HG03045 (cell line): ENCODE data around the gene MCM3AP.
"Not testable (repeated sequence)": the region's sequence is repeated elsewhere in the genome, so short reads cannot be mapped to it uniquely, and the experiment has no call there.

Source experiments
- ATAC-seq: cut with Tn5 transposase; IDR thresholded peaks from one replicate; pipeline ENCODE4 v1.9.1; 2021; ENCODE audit warnings: mild to moderate bottlenecking, moderate library complexity; ENCODE audit not compliant: unreplicated experiment

MCM3AP gene

DNA sequence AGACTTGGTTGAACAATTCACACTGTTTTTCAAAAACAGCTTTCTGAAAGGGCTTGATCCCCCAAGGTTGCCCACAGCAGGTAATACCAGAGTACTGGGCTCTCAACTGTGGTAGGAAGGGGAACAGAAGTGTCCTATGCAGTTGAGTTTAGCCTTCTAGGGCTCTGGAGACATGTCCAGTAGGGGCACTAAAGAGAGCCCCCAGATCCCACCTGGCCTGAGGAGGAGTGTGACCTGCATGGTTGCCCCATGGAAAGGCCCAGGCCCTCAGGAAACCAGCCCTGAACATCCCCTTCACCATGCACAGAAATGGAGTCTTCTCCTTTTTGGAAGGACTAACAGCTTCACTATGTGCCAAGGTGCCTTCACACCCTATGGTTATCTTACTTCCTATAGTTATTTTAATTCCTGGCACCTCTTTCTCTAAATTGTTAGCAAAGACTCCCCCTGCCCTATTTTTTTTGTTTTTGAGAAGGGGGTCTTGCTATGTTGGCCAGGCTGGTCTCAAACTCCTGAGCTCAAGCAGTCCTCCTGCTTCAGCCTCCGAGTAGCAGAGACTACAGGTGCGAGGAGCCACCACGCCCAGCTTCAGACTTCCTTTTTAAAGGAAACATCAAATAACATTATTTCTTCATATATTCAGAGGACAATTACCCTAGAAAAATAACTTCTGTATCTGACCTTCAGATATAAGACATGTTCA lies 40.0 kb downstream of the MCM3AP start:
- ATAC-seq: no peak

DNA sequence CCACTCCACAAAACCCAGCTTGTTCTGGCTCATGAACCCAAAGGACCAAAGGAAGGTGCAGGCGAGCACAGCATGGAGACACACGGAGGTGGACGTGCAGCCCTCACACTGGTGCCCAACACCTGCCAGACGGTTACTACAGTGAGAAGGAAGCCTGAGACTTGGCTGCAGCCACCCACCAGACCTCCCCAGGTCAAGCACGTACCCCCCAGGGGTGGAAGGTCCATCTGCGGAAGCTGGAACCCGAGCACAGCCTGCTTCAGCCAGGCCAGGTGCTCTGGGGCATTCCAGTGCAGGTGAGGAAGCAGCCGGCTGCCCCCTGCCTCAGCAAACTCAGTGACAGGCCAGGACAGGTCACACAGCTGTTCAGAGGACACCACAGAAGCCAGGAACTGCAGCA lies 40.8 kb downstream of the MCM3AP start:
- no peak for ATAC-seq

DNA sequence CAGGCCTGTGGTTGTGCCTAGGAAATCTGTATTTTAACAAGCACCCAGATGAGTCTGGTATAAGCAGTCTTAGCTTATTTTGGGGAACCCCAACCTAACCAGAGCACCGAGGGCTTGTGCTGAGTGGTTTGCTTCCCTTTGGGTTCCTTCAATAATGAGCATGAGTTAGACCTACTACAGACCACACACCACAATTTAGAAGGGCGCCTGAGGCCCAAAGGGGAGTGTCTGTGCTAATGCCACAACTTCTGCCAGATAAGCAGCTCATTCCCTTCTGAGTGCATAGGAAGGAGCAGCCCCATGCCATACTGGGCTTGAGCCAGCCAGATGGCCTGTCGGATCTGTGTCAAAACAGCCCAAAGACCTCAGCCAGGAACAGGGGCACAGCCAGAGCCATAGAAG lies 41.5 kb downstream of the MCM3AP start:
- no peak for ATAC-seq

DNA sequence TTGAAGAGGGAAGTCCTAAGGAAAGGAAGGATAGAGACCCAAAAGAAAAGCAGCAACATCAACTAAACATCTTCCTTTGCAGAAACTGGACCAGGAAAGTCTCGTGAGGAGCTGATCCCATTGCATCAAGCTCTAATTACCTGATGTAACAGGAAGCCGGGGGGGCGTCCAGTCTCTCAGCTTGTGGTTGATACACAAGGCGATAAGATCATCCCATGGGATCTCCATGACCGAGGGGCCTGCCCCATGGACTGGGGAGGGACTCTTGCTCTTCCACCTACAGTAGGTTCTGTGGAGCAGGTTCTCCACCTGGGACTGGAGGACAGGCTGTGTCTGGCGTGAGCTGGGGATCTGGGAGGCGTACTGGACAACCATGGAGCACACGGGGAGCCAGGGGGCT lies 42.1 kb downstream of the MCM3AP start:
- no peak for ATAC-seq

DNA sequence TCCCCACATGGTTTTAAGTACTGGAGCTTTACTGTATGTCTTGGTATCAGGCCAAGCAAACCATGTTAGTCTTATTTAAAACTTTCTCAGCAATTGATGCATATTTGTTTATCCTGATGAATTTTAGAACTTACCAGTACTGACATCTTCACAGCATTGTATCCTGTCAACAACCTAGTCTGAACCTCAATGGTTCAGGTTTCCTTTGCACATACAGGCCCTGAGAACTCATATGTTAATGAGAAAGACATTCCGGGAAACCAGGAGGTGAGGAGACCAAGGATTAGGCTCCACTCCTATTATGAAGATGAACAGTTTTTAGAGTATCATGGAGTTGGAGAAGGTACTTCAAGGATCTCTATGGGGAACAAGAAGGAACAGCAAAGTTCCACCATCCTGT lies 43.8 kb downstream of the MCM3AP start:
- not testable (repeated sequence) for ATAC-seq

DNA sequence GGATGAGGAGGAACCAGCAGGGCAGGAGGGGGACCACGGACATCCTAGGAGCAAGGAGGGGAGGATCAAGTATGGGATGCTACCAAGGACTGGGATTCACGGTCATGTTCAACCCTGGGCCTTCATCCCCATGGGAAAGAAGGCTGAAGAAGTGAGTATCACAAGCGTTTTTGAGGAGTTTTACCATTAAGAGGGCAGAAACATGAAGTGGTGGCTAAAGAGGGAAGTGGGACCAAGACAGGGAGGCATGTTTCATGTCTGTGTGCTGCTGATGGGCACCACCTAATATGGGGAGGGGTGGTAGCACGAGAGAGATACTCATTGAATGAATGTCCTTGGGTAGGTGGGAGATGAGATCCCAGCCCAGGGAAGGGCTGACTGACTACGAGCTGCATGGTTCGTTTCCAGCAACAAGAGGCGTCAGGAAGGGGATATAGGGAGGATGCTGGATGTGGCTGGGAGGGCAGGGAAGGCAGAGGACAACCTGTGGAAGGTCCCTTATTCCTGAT lies 45.5 kb downstream of the MCM3AP start:
- ATAC-seq: no peak

DNA sequence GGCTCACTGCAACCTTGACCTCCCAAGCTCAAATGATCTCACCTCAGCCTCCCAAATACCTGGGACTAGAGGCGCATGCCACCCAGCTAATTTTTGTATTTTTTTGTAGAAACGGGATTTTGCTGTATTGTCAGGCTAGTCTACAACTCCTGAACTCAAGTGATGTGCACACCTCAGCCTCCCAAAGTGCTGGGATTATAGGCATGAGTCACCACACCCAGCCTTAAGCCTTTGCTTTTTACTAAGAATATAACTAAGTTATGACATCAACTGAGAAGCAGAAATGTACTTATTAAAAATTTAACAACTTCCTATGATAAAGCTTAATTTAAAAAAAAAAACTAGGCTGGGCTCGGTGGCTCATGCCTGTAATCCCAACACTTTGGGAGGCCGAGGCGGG lies 47.9 kb downstream of the MCM3AP start:
- ATAC-seq: no peak

DNA sequence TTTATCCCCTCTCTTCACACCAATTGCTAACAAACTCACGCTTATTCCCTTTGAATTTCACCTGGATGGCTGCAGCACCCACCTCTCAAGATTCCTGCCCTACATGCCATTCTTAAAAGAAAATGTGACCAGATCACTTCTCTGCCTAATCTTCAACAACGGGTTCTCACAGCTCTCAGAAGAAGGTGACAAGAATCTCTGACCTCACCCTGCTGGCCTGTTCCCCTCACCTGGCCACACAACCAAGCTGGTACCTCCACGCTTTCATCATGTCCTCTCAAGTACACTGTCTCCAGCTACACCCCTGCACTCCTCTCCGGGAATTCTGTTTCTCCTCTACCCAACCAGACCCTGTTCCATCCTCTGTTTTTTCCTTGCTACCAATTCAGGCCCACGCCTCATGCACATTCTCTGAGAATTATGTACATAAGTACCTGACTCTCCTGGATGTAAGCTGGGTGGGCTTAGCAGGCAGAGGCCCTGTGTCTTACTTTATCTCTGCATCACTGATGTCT lies 50.9 kb downstream of the MCM3AP start:
- no peak for ATAC-seq

DNA sequence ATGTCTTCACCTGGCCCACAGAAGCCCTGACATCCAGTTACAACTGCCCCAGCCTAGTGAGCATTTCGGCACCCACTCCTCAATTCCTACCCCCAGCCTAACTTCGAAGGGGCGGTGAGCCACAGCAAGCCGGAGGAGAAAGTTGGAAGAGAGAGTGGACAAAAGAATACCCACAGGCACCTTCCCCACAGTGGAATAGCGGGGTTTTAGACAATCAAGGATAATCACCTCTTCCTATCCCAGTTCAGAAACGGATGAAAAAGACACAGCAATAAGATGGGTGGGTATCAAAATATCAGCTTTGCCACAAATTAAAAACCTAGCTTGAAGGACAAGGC lies 55.5 kb downstream of the MCM3AP start:
- no peak for ATAC-seq

DNA sequence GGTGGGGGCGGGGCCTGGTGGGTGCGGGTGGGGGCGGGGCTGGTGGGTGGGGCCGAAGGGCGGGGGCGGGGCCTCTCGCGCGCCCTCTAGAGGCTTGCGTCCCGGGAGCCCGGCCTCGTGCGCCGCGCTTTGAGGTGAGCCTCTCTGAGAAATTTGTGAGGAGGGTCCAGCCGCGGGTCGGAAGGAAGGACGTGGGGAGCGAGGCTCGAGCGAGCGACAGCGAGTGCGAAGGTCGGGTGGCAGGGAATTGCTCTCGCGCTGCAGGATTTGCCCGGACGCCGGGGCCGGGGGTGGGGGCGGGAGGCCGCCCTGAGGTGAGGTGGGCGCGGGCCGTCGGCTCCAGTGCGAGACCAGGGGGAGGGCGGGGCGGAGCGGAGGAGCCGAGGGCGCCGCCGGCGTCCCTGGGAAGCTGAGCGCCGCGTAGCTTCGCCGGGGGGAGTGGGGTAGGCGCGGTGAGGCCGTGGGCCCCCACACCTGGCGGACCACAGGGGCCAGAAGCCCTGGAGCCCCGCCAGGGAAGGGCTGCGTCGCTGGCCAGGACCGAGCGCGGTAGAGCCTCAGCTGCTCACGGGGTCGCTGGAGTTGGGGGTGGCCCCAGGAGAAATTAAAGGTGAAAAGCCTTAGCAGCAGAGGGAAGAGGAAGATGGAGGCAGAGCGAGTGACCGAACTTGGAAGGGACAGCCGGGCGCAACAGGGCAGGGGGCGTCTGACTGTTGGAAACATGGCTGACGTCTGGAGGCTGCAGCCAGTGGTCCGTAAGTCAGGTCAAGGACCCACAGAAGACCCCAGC lies 56.1 kb downstream of the MCM3AP start:
- ATAC-seq: peak; percentile 14

DNA sequence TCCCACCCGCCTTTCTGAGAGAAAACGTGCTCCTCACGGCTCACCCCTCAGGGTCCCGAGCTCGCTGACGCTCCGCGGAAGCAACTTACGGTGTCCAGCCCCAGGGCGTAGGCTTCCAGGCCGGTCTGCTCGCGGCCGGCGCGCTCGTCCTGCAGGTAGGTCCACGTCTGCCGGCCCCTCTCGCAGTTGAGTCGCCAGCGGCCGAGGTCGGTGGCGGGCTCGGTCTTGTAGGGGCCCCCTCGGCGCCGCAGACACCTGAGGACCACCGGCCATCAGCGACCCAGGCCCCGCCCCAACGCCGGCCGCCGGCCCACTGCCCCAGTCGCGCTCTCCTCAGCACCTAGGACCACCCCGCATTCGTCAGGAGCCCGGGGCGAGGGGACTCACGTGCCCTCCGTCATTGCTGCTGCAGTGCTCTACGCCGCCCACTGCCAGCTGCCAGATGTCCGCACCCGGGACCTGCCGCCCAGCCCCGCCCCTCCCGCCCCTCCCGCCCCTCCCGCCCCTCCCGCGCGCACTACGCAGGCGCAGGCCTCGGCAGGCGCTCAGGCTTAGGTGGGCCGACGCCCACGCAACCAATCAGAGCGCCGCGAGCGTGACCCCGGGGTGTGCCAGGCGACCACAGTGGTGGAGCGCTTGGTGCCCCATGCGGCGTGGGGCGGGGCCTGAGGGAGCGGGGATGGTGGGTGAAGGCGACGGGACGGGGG lies 56.9 kb downstream of the MCM3AP start, which contains the start of gene LSS:
Gene LSS (minus strand): TSS at position 430 of the 707 bp plus-strand sequence. CDS start 29 bp downstream, at position 401.
- ATAC-seq: peak; percentile 89

DNA sequence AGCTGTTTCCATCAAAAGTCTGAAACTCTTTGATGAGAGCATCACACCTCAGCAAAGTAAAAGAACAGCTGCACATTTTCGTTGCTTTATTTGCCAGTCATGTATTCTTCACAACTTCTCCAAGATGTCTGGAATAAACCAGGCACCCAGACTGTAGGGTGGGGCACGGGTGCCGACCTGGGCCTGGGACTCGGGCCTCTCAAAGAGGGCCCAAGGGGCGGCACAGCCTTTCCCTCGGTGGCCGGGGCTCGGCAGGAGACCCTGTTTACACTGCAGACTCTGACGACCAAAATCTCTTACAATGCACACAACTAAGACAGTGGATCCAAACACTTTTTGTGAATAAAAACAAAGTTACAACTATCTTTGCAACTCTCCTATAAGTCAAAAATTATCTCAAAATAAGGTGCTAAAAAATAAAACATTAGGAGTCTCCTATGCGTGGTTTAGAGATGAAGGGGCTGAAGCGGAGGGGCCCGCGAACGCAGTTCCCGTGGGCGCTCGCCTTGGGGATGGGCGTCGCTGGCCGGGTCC lies 57.5 kb downstream of the MCM3AP start:
- ATAC-seq: no peak

DNA sequence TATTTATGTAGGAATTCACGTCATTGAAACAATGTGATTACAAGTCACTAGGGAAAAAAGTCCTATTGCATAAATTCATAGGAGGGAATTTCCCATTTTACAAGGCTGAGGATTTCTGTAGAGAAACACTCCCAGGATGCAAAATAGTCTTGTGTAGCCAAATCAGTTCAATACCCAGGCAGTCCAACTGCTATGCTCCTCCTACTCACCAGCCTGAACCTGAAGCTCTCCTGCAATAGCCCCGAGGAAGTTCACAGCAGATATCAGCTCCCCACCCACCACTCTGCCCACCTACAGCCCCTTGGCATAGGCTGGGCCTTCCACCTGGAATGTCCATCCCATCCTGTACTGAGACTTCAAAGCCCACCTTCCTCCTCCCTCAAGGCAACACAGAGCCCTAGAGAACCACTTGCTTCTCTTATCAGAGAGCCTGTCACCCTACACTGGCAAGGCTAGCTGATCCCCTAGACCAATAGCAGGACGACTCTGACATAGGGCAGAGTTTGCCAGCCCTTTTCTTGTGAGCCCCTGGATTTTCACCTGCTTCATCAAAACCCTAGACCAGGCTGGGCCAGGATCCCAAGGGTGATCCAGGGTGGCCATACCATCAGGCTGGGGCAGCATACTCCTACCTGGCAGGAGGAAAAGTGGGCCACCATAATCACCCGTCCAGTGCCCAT lies 58.4 kb downstream of the MCM3AP start:
- ATAC-seq: no peak

DNA sequence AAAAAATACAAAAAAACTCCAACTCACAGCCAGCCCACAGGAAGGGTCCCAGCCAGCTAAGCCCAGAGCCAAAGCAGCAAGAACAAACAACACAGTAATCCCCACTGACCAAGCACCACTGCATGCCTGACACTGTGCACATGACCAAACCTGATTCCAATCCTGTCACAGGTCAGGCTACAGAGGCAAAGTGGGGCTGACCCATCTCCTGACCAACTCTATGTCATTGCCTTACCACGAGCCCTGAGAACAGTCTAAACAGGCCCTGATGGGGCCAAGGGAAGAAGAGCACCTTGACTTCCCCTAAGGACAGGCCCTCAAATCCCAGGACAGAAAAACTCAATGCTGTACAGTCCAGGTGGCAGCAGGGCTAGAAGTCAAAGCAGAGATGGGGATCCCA lies 59.3 kb downstream of the MCM3AP start:
- ATAC-seq: no peak

DNA sequence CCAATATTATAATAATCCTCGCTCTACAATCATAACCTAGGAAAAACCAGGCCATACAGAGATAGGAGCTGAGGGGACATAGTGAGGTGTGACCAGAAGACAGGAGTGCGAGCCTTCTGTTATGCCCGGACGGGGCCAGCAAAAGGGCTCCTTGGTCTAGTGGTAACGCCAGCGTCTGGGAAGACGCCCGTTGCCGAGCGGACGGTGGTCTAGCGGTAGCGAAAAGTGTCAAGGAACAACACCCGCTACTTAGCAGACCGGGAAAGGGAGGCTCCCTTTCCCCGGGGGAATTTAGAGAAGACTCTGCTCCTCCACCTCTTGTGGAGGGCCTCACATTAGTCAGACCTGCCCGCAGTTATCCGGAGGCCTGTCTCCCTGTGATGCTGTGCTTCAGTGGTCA lies 61.8 kb downstream of the MCM3AP start:
- not testable (repeated sequence) for ATAC-seq

DNA sequence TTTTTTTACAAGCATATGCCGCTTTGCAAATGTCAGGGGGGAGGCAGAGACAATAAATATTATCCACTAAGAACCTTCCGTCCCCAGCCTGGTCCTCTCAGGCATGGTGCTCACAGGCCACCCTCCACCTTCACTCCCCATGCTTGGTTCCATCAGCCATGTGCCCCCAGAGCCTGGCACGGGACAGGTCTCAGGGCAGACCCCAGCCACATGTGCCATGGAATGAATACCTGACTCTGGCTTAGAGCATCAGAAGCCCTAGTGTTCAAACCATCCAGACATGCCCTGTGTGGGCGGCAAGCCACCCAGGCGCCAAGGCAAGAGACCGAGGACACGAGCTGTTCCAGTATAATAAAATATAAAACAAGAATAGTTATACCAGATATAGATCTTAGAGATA lies 62.2 kb downstream of the MCM3AP start:
- no peak for ATAC-seq

DNA sequence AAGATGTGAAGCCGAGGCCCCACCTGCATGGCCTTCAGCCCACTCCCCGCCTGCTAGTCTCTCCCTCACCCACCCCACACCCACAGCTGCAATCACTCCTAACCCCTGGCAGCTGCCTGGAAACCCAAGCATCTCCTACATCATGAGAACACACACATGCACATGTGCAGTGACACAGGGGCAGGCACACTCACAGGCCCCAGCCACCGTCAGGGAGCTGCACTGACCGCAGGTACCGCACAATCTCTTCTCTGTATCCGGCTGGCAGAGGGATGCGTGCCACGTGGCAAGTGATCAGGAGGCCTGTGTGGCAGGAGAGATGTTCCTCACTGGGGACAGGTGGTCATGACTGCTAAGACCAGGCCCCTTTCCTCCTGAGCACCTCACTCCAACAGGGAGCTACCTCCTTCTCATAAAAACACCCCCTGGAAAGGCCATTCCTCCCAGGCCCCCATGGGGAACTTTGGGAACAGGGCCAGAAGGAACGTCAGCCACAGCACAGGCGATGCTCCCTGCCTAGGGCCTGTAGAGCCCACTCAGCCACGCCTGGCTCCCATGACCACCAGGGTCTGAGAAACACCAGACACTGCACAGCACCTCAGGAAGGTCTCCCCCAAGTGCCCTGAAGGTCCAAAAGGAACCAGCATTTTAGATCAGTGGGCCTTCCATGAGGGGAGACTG lies 62.8 kb downstream of the MCM3AP start:
- no peak for ATAC-seq

DNA sequence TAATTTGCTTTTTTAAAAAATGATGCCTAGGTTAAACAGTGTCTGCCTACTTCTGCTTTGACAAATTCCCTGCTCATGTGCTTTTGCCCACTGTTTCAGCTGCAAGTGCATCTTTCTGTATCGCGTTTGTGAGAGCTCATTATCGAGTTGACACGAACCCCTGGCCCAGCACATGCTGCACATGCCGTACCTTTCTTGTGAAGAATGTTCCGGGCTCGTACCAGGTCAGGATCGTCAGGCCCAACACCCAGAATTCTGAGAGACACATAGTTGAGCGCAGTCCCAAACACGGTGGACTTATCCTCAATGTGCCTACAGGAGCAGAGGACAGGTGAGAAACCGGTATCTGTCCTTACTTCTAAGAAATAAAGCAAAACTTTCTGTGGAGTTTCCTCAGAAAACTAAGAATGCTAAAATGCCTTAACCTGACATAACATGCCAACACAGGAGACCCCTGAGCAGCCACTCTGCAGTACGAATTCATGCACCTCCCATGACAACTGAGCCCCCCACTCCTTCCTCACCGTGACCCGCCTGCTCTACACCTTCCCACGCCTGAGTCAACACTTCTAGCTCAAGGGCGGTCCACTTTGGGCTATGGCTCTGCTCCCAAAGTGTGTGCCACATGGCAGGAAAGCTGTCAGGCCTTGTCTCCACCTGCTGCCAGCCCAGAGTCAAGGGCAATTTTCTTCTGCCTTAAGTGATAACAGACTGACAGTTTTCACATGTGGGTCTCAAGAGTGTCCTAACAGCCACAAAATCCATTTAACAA lies 63.6 kb downstream of the MCM3AP start:
- ATAC-seq: no peak

DNA sequence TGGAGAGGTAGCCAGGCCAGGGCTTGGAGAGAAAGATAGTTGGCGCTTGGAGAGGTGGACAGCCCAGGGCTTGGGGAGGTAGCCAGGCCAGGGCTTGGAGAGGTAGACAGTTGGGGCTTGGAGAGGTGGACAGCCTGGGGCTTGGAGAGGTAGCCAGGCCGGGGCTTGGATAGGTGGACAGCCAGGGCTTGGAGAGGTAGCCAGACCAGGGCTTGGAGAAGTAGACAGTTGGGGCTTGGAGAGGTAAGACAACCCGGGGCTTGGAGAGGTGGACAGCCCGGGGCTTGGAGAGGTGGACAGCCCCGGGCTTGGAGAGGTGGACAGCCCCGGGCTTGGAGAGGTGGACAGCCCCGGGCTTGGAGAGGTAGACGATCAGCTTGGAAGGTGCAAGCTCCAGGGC lies 64.6 kb downstream of the MCM3AP start:
- no peak for ATAC-seq
